Measurements from ENCODE around the gene TMEM179. TPM values are rescaled to one million over a fixed set of nuclear protein-coding genes. Genes with fewer than 3 reads are reported as not detected.

Gene TMEM179
- total and polyA plus RNA-seq, 2 of the 8 experiments (the other 6 are each of a cell fraction or from before 2014, with no cell fraction given): 2.9 to 4.0 TPM

DNA sequence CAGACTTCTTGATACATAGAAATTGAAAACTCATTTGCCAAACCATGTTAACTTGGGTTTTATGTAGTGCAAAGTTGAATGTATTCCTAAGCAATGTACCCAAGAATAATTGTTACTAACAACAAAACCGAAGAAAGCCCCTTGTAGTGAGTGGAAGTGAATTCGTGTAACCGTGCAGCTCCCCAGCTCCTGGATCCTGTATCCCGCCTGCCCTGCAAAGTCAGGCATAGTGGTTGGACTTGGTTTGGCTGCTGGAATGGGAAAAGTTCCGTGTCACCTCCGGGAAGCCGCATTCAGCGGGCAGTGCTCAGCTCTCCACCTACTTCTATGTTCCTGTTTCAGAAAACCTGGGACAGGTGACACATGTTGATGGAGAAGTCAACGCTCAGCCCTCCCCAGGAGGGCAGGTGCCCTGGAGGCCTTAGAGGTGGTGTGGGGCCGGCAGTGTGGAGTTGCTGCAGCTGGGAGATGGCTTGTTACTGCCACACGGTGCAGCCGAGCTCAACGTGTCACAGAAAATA is 54.2 kb downstream of the TMEM179 start:
- Histone ChIP-seq H2BK12ac (ENCODE audit: low read depth, low read length) (no peak overlapping the region), H3K56ac (replicated peaks; ENCODE audit: insufficient read length, low read depth, low read length) (no peak overlapping the region), H3K23ac (ENCODE audit: insufficient read length) (no peak overlapping the region), H3K4ac (replicated peaks; ENCODE audit: insufficient read length, low read depth, low read length) (no peak overlapping the region), H3K9me3 (ENCODE audit: insufficient read depth in 2 of 2, low read depth in 1 of 2, low read length in 1 of 2) (no peaks in the 10 kb centered on the region), H2AFZ (ENCODE audit: low read length) (no peak overlapping the region), H3K27me3 (replicated peaks in 1 of 4; ENCODE audit: control insufficient read depth in 3 of 4, extremely low read depth in 1 of 4, insufficient read depth in 3 of 4, low read length in 3 of 4) (no peaks in the 10 kb centered on the region), H3K4me1 (replicated peaks in 1 of 4; ENCODE audit: control insufficient read depth in 3 of 4, insufficient read depth in 4 of 4, low read length in 3 of 4) (peaks cover 0 to 3% (median 1%) of the 10 kb centered on the region in 4 experiments; a peak in 3 of 7 replicates), H3K23me2 (ENCODE audit: low read depth, low read length) (no peaks in the 10 kb centered on the region), H2BK5ac (ENCODE audit: low read depth, low read length) (no peak overlapping the region), H4K5ac (ENCODE audit: insufficient read length, low read depth, low read length) (no peak overlapping the region), H2AK5ac (ENCODE audit: low read depth, low read length) (no peak overlapping the region), H3K27ac (ENCODE audit: low read depth, low read length) (no peak overlapping the region), H4K8ac (ENCODE audit: extremely low read depth, insufficient read depth, low read length) (no peak overlapping the region), H3K36me3 (ENCODE audit: control insufficient read depth in 2 of 4, insufficient read depth in 4 of 4, low read length in 3 of 4) (no peaks in the 10 kb centered on the region), H2BK120ac (replicated peaks; ENCODE audit: low read depth, low read length) (no peak overlapping the region), H2BK15ac (ENCODE audit: low read length) (no peak overlapping the region), H2BK20ac (ENCODE audit: low read length) (no peak overlapping the region), H3K18ac (ENCODE audit: extremely low read depth, low read length) (no peak overlapping the region), H4K91ac (replicated peaks; ENCODE audit: insufficient read length, low read length) (no peak overlapping the region), H3K79me2 (ENCODE audit: control insufficient read depth in 1 of 2, insufficient read depth in 2 of 2, low read length in 2 of 2) (no peaks in the 10 kb centered on the region), H4K20me1 (replicated peaks in 1 of 2; ENCODE audit: control insufficient read depth in 1 of 2, insufficient read depth in 2 of 2, low read length in 2 of 2) (no peaks in the 10 kb centered on the region), H3K4me2 (ENCODE audit: insufficient read depth in 1 of 2, low read depth in 2 of 2, low read length in 2 of 2) (no peak overlapping the region), H3K79me1 (ENCODE audit: low read depth, low read length) (no peaks in the 10 kb centered on the region), H3K4me3 (ENCODE audit: extremely low read depth in 1 of 4, insufficient read depth in 2 of 4, low read depth in 3 of 4, low read length in 4 of 4) (no peak overlapping the region), H3K14ac (ENCODE audit: insufficient read length) (no peak overlapping the region), H3K9ac (replicated peaks in 1 of 4; ENCODE audit: extremely low read depth in 1 of 4, low read depth in 3 of 4, low read length in 3 of 4) (no peak overlapping the region)
- DNase-seq (ENCODE audit: low read depth in 1 of 2, low spot score in 2 of 2): no peak
- no peak for FAIRE-seq
- CTCF ChIA-PET (ENCODE audit: partially characterized antibody): interaction anchor here (0.6 to 2.8 kb wide), 3 partner anchors 11 to 811 kb away, joined by 3 to 10 read pairs (median 3); no protein-coding TSS in a partner anchor
- TF ChIP-seq TEAD4 (IDR thresholded peaks at IDR 0.05; ENCODE audit: low read depth, low read length) (no peak), SUZ12 (IDR thresholded peaks at IDR 0.05; ENCODE audit: low read length) (no peak), KDM1A (IDR thresholded peaks at IDR 0.05; ENCODE audit: borderline replicate concordance, low read length) (0 out of 2 replicates have a peak, but pooled peaks have one; percentile 1), SIRT6 (IDR thresholded peaks at IDR 0.05; ENCODE audit: low read length) (no peak)
- 96% methylated on average over 12 of the region's 13 CpGs; no CpG with 5 or more reads in 1 of the 2 experiments for WGBS, 2 experiments (ENCODE audit: extremely low coverage in 1 of 2, insufficient coverage in 1 of 2, insufficient read length in 1 of 2, insufficient replicate concordance in 2 of 2, low coverage in 1 of 2, low lambda C conversion rate in 2 of 2, missing lambda C conversion rate in 1 of 2)
- POLR2A ChIA-PET (ENCODE audit: partially characterized antibody): no interaction called here

Measured in H1 (cell line).